ENCODE measurements around the gene LEMD1. TPM values are rescaled to one million over a fixed set of nuclear protein-coding genes. Genes with fewer than 3 reads are reported as not detected.

Gene LEMD1
- total and polyA plus RNA-seq, 4 donors = 0.72 to 1.5 (median 1.1) TPM

- H3K4me3 ChIP-seq = no peak overlapping the region
- H3K27ac ChIP-seq (ENCODE audit: low read depth in 1 of 2, low read length in 1 of 2) = no peak overlapping the region
- no peak for TF ChIP-seq CTCF (IDR thresholded peaks at IDR 0.05; ENCODE audit: control extremely low read depth, extremely low read depth)
- 51 to 52% methylated on average over 8 of the region's 8 CpGs for WGBS, 2 donors
- H3K9me3 ChIP-seq (ENCODE audit: control insufficient read depth in 4 of 4, insufficient read depth in 3 of 4, low read length in 3 of 4) = no peaks in the 10 kb centered on the region
- no peak overlapping the region for H3K9ac ChIP-seq (ENCODE audit: insufficient read depth in 1 of 2, low read length in 2 of 2)
- ATAC-seq (ENCODE audit: insufficient read depth, low FRiP score) (no peak), DNase-seq (no peak)
- H3K36me3 ChIP-seq (ENCODE audit: control insufficient read depth in 4 of 4, insufficient read depth in 4 of 4, low read length in 4 of 4) = no peaks in the 10 kb centered on the region
- peaks cover 0 to 4% (median 2%) of the 10 kb centered on the region in 3 donors for H3K27me3 ChIP-seq (ENCODE audit: control insufficient read depth in 3 of 3, insufficient read depth in 3 of 3, low read length in 2 of 3)
- H3K4me1 ChIP-seq (ENCODE audit: control insufficient read depth in 5 of 5, insufficient read depth in 5 of 5, low read length in 5 of 5) = peaks cover 0 to 11% (median 0%) of the 10 kb centered on the region in 5 donors
These were observed 3.2 kb upstream of the LEMD1 start for GRCh38 chr1:205424901-205425600.

GRCh38 chr1:205423814-205424399, 2.1 kb upstream of the LEMD1 start:
- WGBS, 2 donors = 77 to 82% methylated on average over 6 of the region's 6 CpGs
- peaks cover 0 to 11% (median 0%) of the 10 kb centered on the region in 5 donors for H3K4me1 ChIP-seq (ENCODE audit: control insufficient read depth in 5 of 5, insufficient read depth in 5 of 5, low read length in 5 of 5)
- no peak overlapping the region for H3K27ac ChIP-seq (ENCODE audit: low read depth in 1 of 2, low read length in 1 of 2)
- no peak overlapping the region for H3K4me3 ChIP-seq
- no peaks in the 10 kb centered on the region for H3K9me3 ChIP-seq (ENCODE audit: control insufficient read depth in 4 of 4, insufficient read depth in 3 of 4, low read length in 3 of 4)
- no peaks in the 10 kb centered on the region for H3K36me3 ChIP-seq (ENCODE audit: control insufficient read depth in 4 of 4, insufficient read depth in 4 of 4, low read length in 4 of 4)
- H3K9ac ChIP-seq (ENCODE audit: insufficient read depth in 1 of 2, low read length in 2 of 2) = no peak overlapping the region
- no peak for ATAC-seq (ENCODE audit: insufficient read depth, low FRiP score)
- H3K27me3 ChIP-seq (ENCODE audit: control insufficient read depth in 3 of 3, insufficient read depth in 3 of 3, low read length in 2 of 3) = peaks cover 0 to 4% (median 2%) of the 10 kb centered on the region in 3 donors
- no peak for DNase-seq
- no peak for TF ChIP-seq CTCF (IDR thresholded peaks at IDR 0.05; ENCODE audit: control extremely low read depth, extremely low read depth)

GRCh38 chr1:205422993-205423642, 1.3 kb upstream of the LEMD1 start:
- no peak for ATAC-seq (ENCODE audit: insufficient read depth, low FRiP score)
- H3K9ac ChIP-seq (ENCODE audit: insufficient read depth in 1 of 2, low read length in 2 of 2) = no peak overlapping the region
- no peaks in the 10 kb centered on the region for H3K9me3 ChIP-seq (ENCODE audit: control insufficient read depth in 4 of 4, insufficient read depth in 3 of 4, low read length in 3 of 4)
- TF ChIP-seq CTCF (IDR thresholded peaks at IDR 0.05; ENCODE audit: control extremely low read depth, extremely low read depth) = no peak
- H3K36me3 ChIP-seq (ENCODE audit: control insufficient read depth in 4 of 4, insufficient read depth in 4 of 4, low read length in 4 of 4) = no peaks in the 10 kb centered on the region
- DNase-seq = no peak
- peaks cover 0 to 4% (median 0%) of the 10 kb centered on the region in 3 donors for H3K27me3 ChIP-seq (ENCODE audit: control insufficient read depth in 3 of 3, insufficient read depth in 3 of 3, low read length in 2 of 3)
- H3K4me1 ChIP-seq (ENCODE audit: control insufficient read depth in 5 of 5, insufficient read depth in 5 of 5, low read length in 5 of 5) = peaks cover 0 to 11% (median 0%) of the 10 kb centered on the region in 5 donors
- 65 to 74% methylated on average over 4 of the region's 4 CpGs for WGBS, 2 donors
- no peak overlapping the region for H3K27ac ChIP-seq (ENCODE audit: low read depth in 1 of 2, low read length in 1 of 2)
- H3K4me3 ChIP-seq = no peak overlapping the region
